HG02852 (cell line): ENCODE measurements around the gene ENPP1.
"Not testable (repeated sequence)": the region's sequence is repeated elsewhere in the genome, so short reads cannot be mapped to it uniquely, and the experiment has no call there.

Experiments
- ATAC-seq: cut with Tn5 transposase; IDR thresholded peaks from one replicate; pipeline ENCODE4 v1.9.1; 2021; ENCODE audit warnings: mild to moderate bottlenecking, moderate library complexity; ENCODE audit not compliant: unreplicated experiment

ENPP1 gene

GRCh38 chr6:131828080-131828479 lies 20.3 kb downstream of the ENPP1 start:
- ATAC-seq, result no peak

GRCh38 chr6:131828951-131829350 lies 21.1 kb downstream of the ENPP1 start:
- no peak for ATAC-seq

- no peak for ATAC-seq
Measured at GRCh38 chr6:131831392-131831791, 23.6 kb downstream of the ENPP1 start.

- ATAC-seq, result no peak
Measured at GRCh38 chr6:131831886-131832285, 24.1 kb downstream of the ENPP1 start.

DNA sequence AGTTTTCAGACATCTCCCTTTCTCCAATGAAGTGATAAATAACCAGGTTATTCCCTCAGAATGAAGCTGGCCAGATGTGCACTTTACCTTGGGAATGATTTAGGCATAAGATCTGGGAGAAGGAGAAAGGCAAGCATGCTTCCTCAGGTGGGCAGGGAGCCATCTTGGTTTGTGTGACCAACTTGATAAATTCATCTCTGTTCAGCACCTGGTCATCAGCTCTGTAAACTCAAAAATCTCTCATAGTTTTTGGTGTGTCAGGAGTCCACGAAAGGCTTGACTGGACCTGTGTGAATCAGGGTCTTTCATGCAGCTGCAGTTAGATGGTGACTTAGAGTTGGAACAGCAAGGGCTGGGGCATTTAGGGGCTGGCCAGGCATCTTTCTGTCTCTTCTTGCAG lies 24.5 kb downstream of the ENPP1 start:
- no peak for ATAC-seq

GRCh38 chr6:131838051-131838450 lies 30.2 kb downstream of the ENPP1 start:
- no peak for ATAC-seq

- no peak for ATAC-seq
Measured at GRCh38 chr6:131839388-131839787, 31.6 kb downstream of the ENPP1 start.

- ATAC-seq, result no peak
Measured at GRCh38 chr6:131840441-131840840, 32.6 kb downstream of the ENPP1 start.

DNA sequence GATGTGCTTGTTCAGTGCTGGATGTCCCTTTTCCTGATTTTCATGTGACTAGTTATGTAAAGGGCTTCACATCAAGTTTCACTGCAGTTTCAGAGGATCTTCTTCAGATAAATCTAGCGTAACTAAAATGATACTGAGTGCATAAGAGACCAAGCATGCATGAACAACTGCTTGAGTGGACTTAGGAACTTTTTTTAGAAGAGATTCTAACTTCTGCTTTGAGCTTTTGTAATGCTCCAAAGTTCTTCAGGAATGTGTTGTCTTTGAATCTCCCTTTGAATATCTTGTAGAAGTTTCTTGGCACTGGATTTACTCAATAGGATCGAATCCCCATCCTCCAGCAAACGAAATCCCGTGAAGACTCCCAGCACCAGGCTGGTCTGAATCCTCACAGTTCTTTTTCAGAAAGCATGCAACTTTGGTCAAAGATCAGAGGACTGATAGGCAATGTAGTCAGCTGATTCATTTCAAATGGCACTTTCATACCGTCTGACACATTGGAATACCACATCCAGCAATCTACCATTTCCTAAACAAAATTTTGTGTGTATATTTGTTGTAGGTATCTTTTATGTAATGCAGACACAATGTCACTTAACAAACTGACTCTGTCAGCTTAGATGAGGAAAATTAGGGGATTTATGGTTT lies 33.2 kb downstream of the ENPP1 start:
- no peak for ATAC-seq

DNA sequence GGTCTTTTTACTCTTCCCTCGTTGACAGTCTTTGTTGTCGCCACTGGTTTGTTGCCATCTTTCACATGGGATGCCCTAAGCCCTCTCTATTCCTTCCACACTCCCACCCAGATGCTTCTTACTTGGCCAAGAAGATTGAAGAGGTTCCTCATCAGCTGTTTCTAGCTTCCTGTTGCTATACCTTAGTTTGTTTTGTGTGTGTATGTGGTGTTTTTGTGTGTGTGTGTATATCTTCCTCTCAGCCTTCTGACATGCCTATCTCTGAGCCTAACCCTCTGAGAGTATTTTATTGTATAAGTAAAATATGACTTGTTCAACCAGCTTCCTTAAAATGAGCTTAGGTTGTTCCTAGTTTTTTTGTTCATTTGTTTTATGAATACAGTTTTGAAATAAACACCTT lies 35.9 kb downstream of the ENPP1 start:
- no peak for ATAC-seq

DNA sequence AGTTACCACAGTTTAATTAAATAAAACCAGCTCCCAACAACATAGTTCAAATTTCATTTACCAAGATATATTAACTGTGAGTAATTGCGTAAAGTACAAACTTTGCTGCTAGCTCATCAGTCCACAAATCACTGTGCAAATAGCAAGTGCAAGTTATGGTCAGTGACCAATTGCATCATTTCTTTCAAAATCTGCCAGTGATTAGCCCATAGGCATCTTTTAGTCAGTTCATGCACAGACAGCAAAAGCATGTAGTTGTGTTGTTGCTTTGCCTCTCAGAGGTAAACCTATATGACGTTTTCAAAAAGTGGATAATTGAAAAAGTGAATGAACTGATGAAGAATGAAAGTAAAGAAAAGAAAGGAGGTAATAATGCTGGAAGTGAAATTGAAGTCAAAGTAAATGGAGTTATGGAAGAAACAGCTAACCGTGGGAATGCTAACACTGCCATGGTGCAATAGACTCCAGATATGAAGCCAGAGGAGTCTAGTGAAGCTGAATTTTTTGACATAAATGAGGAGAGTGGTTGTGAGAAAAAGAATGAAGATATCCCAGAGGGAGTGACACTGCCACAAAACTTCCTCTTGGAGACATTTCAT lies 36.5 kb downstream of the ENPP1 start:
- ATAC-seq, result no peak

DNA sequence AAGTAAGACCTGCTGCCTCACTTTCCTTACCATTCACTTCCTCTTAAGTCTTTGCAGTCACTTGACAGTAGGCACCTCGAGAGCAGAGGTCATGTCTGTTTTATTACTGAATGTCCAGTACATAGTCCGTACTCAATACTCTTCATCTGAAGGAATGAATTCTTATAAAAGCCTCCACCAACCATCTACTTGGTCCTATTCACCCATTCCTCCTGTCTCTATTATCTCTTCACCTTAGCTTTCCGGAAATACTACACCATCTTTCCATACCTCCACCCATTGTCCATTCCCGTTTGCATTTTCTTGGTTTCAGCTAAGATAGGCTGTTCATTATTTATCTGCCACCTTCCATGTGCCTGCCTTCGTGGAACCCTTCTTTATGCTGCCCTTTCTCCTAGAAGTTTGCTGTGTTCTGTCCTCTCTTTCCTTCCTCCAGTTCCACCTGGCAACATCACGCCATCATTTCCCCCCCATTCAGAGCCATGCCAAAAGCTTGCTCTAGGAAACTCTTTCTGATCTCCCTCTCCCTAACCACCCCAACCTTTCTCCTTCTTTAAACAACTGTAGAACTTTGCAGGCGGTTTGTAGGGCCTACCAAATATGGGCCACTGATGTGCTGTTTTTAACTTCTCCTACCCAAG lies 38.3 kb downstream of the ENPP1 start:
- ATAC-seq, result no peak

DNA sequence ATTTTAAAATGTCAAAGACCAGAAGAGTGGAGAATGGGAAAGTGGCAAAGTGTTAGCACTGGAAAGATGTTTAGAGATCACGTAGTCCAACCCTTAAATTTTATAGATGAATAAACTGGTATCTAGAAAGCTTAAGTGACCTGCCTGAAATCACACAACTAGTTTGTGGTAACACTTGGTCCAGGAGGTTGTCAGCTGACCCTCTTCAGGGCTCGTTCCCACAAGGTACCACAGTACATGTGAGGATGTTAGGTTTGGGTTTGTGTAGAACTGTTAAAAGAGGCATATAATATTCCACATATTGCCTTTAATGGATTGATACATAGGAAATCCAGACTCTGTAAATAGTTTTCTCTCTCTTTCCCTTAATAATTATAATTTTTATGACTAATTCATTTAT lies 39.1 kb downstream of the ENPP1 start:
- no peak for ATAC-seq

DNA sequence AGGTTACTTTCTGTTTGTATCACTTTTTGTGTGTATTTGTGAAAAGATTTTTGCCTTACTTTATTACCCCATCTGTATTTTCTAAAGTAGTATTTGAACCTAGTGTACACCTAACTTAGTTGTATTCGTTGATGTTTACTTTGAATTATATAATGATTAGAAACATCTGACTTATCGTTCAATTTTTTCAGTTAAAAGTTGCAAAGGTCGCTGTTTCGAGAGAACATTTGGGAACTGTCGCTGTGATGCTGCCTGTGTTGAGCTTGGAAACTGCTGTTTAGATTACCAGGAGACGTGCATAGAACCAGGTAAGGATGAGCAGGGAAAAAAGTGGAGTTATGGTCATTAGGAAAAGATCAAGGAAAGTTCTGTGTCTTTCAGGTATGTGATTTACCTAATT lies 42.0 kb downstream of the ENPP1 start:
- ATAC-seq, result no peak

GRCh38 chr6:131851049-131851769 lies 43.4 kb downstream of the ENPP1 start:
- no peak for ATAC-seq

DNA sequence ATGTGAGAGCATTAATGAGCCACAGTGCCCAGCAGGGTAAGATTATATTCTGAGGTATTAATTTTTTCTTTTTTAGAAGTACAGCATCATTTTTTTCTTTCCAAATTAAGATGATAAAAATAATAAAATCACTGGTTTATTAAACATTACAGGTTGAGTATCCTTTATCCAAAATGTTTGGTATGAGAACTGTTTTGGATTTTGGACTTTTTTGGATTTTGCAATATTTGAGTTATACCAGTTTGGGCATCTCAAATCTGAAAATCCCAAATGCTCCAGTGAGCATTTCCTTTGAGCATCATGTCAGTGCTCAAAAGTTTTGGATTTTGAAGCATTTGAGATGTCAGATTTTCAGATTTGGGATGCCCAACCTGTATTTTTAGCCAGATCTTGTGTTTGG lies 44.4 kb downstream of the ENPP1 start:
- ATAC-seq, result no peak

DNA sequence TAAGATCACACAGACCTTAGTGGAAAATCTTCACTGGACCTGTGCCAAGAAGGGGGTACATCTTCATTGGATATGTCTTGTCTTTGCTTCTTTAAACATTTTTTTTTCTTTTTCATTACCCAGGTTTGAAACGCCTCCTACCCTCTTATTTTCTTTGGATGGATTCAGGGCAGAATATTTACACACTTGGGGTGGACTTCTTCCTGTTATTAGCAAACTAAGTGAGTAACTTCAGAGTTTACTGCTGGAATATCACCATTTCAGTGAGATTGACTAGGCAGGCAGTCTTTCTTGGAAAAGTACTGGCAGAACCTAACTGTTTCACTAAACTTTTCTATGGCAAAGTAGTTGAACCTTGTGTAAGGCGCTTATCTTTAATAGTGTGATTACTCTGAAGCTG lies 47.0 kb downstream of the ENPP1 start:
- ATAC-seq, result no peak

DNA sequence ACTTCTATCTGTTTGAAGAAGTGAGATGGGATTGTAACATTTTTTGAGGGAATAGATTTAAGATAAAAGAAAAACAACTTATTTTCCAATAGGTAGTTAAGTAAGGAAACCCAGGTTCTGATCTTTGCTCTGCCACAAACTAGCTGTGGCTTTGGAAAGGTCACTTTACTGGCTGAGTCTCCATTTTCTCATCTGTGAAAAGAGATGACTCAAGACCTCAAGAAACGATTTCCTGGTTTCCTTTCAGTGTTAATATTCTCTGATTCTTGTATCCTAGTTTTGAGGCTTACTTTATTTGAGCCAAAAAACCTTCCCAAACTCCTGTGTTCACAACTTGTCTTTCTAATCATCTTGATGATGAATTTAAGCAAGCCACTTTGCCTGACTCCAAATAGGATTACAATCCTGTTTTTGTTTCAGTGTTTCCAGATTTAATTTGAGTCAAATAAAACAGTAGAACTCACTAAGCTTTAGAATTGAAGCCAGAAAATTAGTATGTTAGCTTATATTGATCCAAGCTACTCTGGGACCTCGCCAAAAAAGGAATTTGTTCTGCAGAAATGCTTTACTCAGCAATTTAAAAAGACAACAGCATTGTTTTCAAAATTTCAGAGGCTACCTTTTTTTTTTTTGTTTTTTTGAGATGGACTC lies 51.1 kb downstream of the ENPP1 start:
- no peak for ATAC-seq

DNA sequence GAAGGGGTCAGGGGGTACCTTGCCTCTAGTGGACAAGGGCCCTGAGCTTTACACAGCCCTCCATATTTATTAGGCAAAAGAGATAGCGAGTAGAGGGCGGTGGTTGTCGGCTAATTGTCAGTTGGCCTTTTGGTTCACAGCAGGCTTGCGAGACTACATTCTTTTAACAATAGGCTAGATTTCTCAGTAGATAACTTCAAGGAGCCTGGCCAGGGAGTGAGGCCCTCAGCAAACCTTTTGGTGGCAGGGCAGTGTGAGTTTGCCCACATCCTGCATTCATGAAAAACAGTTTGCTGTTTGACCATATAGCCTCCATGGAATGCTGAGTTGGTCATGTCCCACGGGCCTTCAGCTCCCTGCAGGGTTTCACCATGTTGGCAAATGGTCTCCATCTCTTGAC lies 51.8 kb downstream of the ENPP1 start:
- ATAC-seq, result not testable (repeated sequence)

GRCh38 chr6:131861381-131861780 lies 53.6 kb downstream of the ENPP1 start:
- no peak for ATAC-seq

GRCh38 chr6:131862476-131862875 lies 54.7 kb downstream of the ENPP1 start:
- ATAC-seq, result no peak
